ENCODE results near the gene GPT2.

GPT2 gene

GRCh38 chr16:46843898-46844642 lies 40.1 kb upstream of the GPT2 start (continued):
- no peak for TF ChIP-seq TSHZ2 (CRISPR knock-in tag; IDR thresholded peaks at IDR 0.05)
- no peak for TF ChIP-seq ARNTL (CRISPR knock-in tag; IDR thresholded peaks at IDR 0.05; ENCODE audit: borderline replicate concordance, low read depth)
- TF ChIP-seq CSRNP3 (CRISPR knock-in tag; IDR thresholded peaks at IDR 0.05) = no peak
- TF ChIP-seq RARB (CRISPR knock-in tag; IDR thresholded peaks at IDR 0.05) = no peak
- no peak for TF ChIP-seq ZNF8 (CRISPR knock-in tag; IDR thresholded peaks at IDR 0.05)
- no peak for TF ChIP-seq GLIS3 (CRISPR knock-in tag; IDR thresholded peaks at IDR 0.05)
- TF ChIP-seq TOX (CRISPR knock-in tag; IDR thresholded peaks at IDR 0.05; ENCODE audit: borderline replicate concordance) = no peak
- no peak for TF ChIP-seq PPARA (CRISPR knock-in tag; IDR thresholded peaks at IDR 0.05; ENCODE audit: borderline replicate concordance)

GRCh38 chr16:46844771-46845170 lies 39.4 kb upstream of the GPT2 start:
- ATAC-seq = no peak
- TF ChIP-seq ZNF8 (CRISPR knock-in tag; IDR thresholded peaks at IDR 0.05) (no peak), PATZ1 (CRISPR knock-in tag; IDR thresholded peaks at IDR 0.05; ENCODE audit: borderline replicate concordance) (no peak), ARNTL (CRISPR knock-in tag; IDR thresholded peaks at IDR 0.05; ENCODE audit: borderline replicate concordance, low read depth) (no peak), GLIS3 (CRISPR knock-in tag; IDR thresholded peaks at IDR 0.05) (no peak), BACH2 (CRISPR knock-in tag; IDR thresholded peaks at IDR 0.05; ENCODE audit: borderline replicate concordance) (no peak), ZC3H10 (CRISPR knock-in tag; IDR thresholded peaks at IDR 0.05) (no peak), ISL1 (CRISPR knock-in tag; IDR thresholded peaks at IDR 0.05) (no peak), ZNF565 (CRISPR knock-in tag; conservative IDR thresholded peaks at IDR 0.05; ENCODE audit: low read depth) (no peak), ZNF70 (CRISPR knock-in tag; IDR thresholded peaks at IDR 0.05) (no peak), RARB (CRISPR knock-in tag; IDR thresholded peaks at IDR 0.05) (no peak), CSDC2 (CRISPR knock-in tag; IDR thresholded peaks at IDR 0.05) (no peak), ZFP30 (CRISPR knock-in tag; IDR thresholded peaks at IDR 0.05) (no peak), CREB5 (CRISPR knock-in tag; IDR thresholded peaks at IDR 0.05; ENCODE audit: low read depth) (no peak), ZFP3 (CRISPR knock-in tag; IDR thresholded peaks at IDR 0.05) (no peak), PPARA (CRISPR knock-in tag; IDR thresholded peaks at IDR 0.05; ENCODE audit: borderline replicate concordance) (no peak), ESRRG (CRISPR knock-in tag; IDR thresholded peaks at IDR 0.05) (no peak), TOX (CRISPR knock-in tag; IDR thresholded peaks at IDR 0.05; ENCODE audit: borderline replicate concordance) (no peak), TCF4 (CRISPR knock-in tag; IDR thresholded peaks at IDR 0.05; ENCODE audit: borderline replicate concordance) (no peak)

GRCh38 chr16:46845952-46846351 lies 38.2 kb upstream of the GPT2 start:
- no peak for TF ChIP-seq OSR1 (CRISPR knock-in tag; IDR thresholded peaks at IDR 0.05)
- TF ChIP-seq SNAI2 (CRISPR knock-in tag; IDR thresholded peaks at IDR 0.05) = no peak
- TF ChIP-seq TOX (CRISPR knock-in tag; IDR thresholded peaks at IDR 0.05; ENCODE audit: borderline replicate concordance) = no peak
- ATAC-seq = no peak
